ENCODE results near the gene POU2F2.

POU2F2 gene

GRCh38 chr19:42132030-42132628 is at the start of gene POU2F2:
POU2F2 (minus strand) TSS chr19:42132446; CDS start chr19:42132411, 35 bp downstream.
- Histone ChIP-seq H3K9ac (ENCODE audit: insufficient read length) (no peak within 1 kb of the TSS), H3K27ac (no peak within 1 kb of the TSS)
- DNase-seq (ENCODE audit: low read depth, low spot score): no peak

GRCh38 chr19:42178791-42179674 is 46.8 kb upstream of the POU2F2 start:
- H3K4me3 ChIP-seq: no peak overlapping the region
- no peak for DNase-seq (ENCODE audit: low read depth, low spot score)
- no peak overlapping the region for H3K9ac ChIP-seq (ENCODE audit: insufficient read length)
- no peak for TF ChIP-seq EZH2 (IDR thresholded peaks at IDR 0.05)
- TF ChIP-seq FOXP2 (optimal IDR thresholded peaks at IDR 0.05; ENCODE audit: control extremely low read depth, extremely low read length, insufficient read depth): no peak
- no peak for TF ChIP-seq POLR2AphosphoS5 (IDR thresholded peaks at IDR 0.05; ENCODE audit: borderline replicate concordance, low read depth, low read length)
- no peaks in the 10 kb centered on the region for H3K36me3 ChIP-seq (ENCODE audit: insufficient read depth, low read length)
- no peaks in the 10 kb centered on the region for H3K9me3 ChIP-seq (ENCODE audit: low read depth, low read length)
- no peak overlapping the region for H3K27ac ChIP-seq

More at GRCh38 chr19:42132030-42132628, at the start of gene POU2F2:
- Histone ChIP-seq H3K4me3 (peak within 1 kb of the TSS; percentile 59), H3K9me3 (ENCODE audit: low read depth, low read length) (no peaks in the 10 kb centered on the region), H3K36me3 (ENCODE audit: insufficient read depth, low read length) (no peaks in the 10 kb centered on the region)
- TF ChIP-seq EZH2 (IDR thresholded peaks at IDR 0.05): no peak
- TF ChIP-seq FOXP2 (optimal IDR thresholded peaks at IDR 0.05; ENCODE audit: control extremely low read depth, extremely low read length, insufficient read depth): no peak
- no peak for TF ChIP-seq POLR2AphosphoS5 (IDR thresholded peaks at IDR 0.05; ENCODE audit: borderline replicate concordance, low read depth, low read length)

- no peak for TF ChIP-seq POLR2AphosphoS5 (IDR thresholded peaks at IDR 0.05; ENCODE audit: borderline replicate concordance, low read depth, low read length)
- TF ChIP-seq EZH2 (IDR thresholded peaks at IDR 0.05): no peak
- no peak for TF ChIP-seq FOXP2 (optimal IDR thresholded peaks at IDR 0.05; ENCODE audit: control extremely low read depth, extremely low read length, insufficient read depth)
- Histone ChIP-seq H3K9ac (ENCODE audit: insufficient read length) (no peak overlapping the region), H3K36me3 (ENCODE audit: insufficient read depth, low read length) (no peaks in the 10 kb centered on the region), H3K27ac (no peak overlapping the region), H3K9me3 (ENCODE audit: low read depth, low read length) (no peaks in the 10 kb centered on the region), H3K4me3 (no peak overlapping the region)
- no peak for DNase-seq (ENCODE audit: low read depth, low spot score)
Measured at GRCh38 chr19:42177686-42178019, 45.4 kb upstream of the POU2F2 start.

GRCh38 chr19:42176990-42177685 is 44.9 kb upstream of the POU2F2 start:
- DNase-seq (ENCODE audit: low read depth, low spot score): no peak
- no peak overlapping the region for H3K27ac ChIP-seq
- TF ChIP-seq FOXP2 (optimal IDR thresholded peaks at IDR 0.05; ENCODE audit: control extremely low read depth, extremely low read length, insufficient read depth): no peak
- TF ChIP-seq EZH2 (IDR thresholded peaks at IDR 0.05): no peak
- TF ChIP-seq POLR2AphosphoS5 (IDR thresholded peaks at IDR 0.05; ENCODE audit: borderline replicate concordance, low read depth, low read length): no peak
- H3K36me3 ChIP-seq (ENCODE audit: insufficient read depth, low read length): no peaks in the 10 kb centered on the region
- H3K9ac ChIP-seq (ENCODE audit: insufficient read length): no peak overlapping the region
- no peaks in the 10 kb centered on the region for H3K9me3 ChIP-seq (ENCODE audit: low read depth, low read length)
- H3K4me3 ChIP-seq: peak overlapping the region; percentile 64

- peak overlapping the region; percentile 64 for H3K4me3 ChIP-seq
- peak; percentile 82 for TF ChIP-seq EZH2 (IDR thresholded peaks at IDR 0.05)
- no peak for TF ChIP-seq POLR2AphosphoS5 (IDR thresholded peaks at IDR 0.05; ENCODE audit: borderline replicate concordance, low read depth, low read length)
- TF ChIP-seq FOXP2 (optimal IDR thresholded peaks at IDR 0.05; ENCODE audit: control extremely low read depth, extremely low read length, insufficient read depth): no peak
- H3K9me3 ChIP-seq (ENCODE audit: low read depth, low read length): no peaks in the 10 kb centered on the region
- H3K9ac ChIP-seq (ENCODE audit: insufficient read length): no peak overlapping the region
- H3K27ac ChIP-seq: no peak overlapping the region
- H3K36me3 ChIP-seq (ENCODE audit: insufficient read depth, low read length): no peaks in the 10 kb centered on the region
- DNase-seq (ENCODE audit: low read depth, low spot score): no peak
Measured at GRCh38 chr19:42176649-42176989, 44.4 kb upstream of the POU2F2 start.

- H3K36me3 ChIP-seq (ENCODE audit: insufficient read depth, low read length): no peaks in the 10 kb centered on the region
- TF ChIP-seq FOXP2 (optimal IDR thresholded peaks at IDR 0.05; ENCODE audit: control extremely low read depth, extremely low read length, insufficient read depth) (no peak), EZH2 (IDR thresholded peaks at IDR 0.05) (peak; percentile 80), POLR2AphosphoS5 (IDR thresholded peaks at IDR 0.05; ENCODE audit: borderline replicate concordance, low read depth, low read length) (no peak)
- H3K9me3 ChIP-seq (ENCODE audit: low read depth, low read length): no peaks in the 10 kb centered on the region
- peak overlapping the region; percentile 64 for H3K4me3 ChIP-seq
- H3K9ac ChIP-seq (ENCODE audit: insufficient read length): no peak overlapping the region
- H3K27ac ChIP-seq: no peak overlapping the region
- DNase-seq (ENCODE audit: low read depth, low spot score): no peak
Measured at GRCh38 chr19:42175952-42176648, 43.9 kb upstream of the POU2F2 start.

- H3K36me3 ChIP-seq (ENCODE audit: insufficient read depth, low read length): no peaks in the 10 kb centered on the region
- no peak overlapping the region for H3K4me3 ChIP-seq
- no peak overlapping the region for H3K27ac ChIP-seq
- no peak for DNase-seq (ENCODE audit: low read depth, low spot score)
- no peaks in the 10 kb centered on the region for H3K9me3 ChIP-seq (ENCODE audit: low read depth, low read length)
- H3K9ac ChIP-seq (ENCODE audit: insufficient read length): no peak overlapping the region
- no peak for TF ChIP-seq FOXP2 (optimal IDR thresholded peaks at IDR 0.05; ENCODE audit: control extremely low read depth, extremely low read length, insufficient read depth)
- no peak for TF ChIP-seq POLR2AphosphoS5 (IDR thresholded peaks at IDR 0.05; ENCODE audit: borderline replicate concordance, low read depth, low read length)
- TF ChIP-seq EZH2 (IDR thresholded peaks at IDR 0.05): no peak
Measured at GRCh38 chr19:42174958-42175734, 42.9 kb upstream of the POU2F2 start.
